Nephron progenitor cell (in vitro differentiated cells): Measurements from ENCODE around the gene C10orf95.
A peak's percentile ranks its signal among the peaks of the same experiment; 100 is the strongest.

Source experiments
- DNase-seq: peaks from one replicate; pipeline ENCODE4 v3.0.0; 2021
- H3K27ac Mint-ChIP-seq: 2 replicates; pipeline ENCODE4 v1.8.0; 2021; ENCODE audit warnings: mild to moderate bottlenecking, moderate library complexity, mixed read lengths
- H3K27me3 Mint-ChIP-seq: 2 replicates; pipeline ENCODE4 v1.8.0; 2021; ENCODE audit warnings: mild to moderate bottlenecking, low read depth, mixed read lengths; ENCODE audit not compliant: poor library complexity
- H3K36me3 Mint-ChIP-seq: 2 replicates; pipeline ENCODE4 v1.8.0; 2021; ENCODE audit warnings: low read depth, mixed read lengths
- H3K4me1 Mint-ChIP-seq: 2 replicates; pipeline ENCODE4 v1.8.0; 2021; ENCODE audit warnings: mixed read lengths
- H3K4me3 Mint-ChIP-seq: 2 replicates; pipeline ENCODE4 v1.8.0; 2021; ENCODE audit warnings: mild to moderate bottlenecking, moderate library complexity, mixed read lengths
- H3K9me3 Mint-ChIP-seq: 2 replicates; pipeline ENCODE4 v1.8.0; 2021; ENCODE audit warnings: mild to moderate bottlenecking, moderate library complexity, mixed read lengths
- TF ChIP-seq, protein P1 (sequence below): fragments of 200-600 bp; sonication (generic); IDR thresholded peaks from 2 replicates; pipeline ENCODE4 v1.5.0; 2021; ENCODE audit warnings: antibody characterized with exemption

Gene C10orf95

GRCh38 chr10:102413806-102414561, 37.4 kb downstream of the C10orf95 start:
- Mint-ChIP-seq H3K27me3 (peaks cover 87% of the 10 kb centered on the region), H3K4me1 (peaks cover 28% of the 10 kb centered on the region)

DNA sequence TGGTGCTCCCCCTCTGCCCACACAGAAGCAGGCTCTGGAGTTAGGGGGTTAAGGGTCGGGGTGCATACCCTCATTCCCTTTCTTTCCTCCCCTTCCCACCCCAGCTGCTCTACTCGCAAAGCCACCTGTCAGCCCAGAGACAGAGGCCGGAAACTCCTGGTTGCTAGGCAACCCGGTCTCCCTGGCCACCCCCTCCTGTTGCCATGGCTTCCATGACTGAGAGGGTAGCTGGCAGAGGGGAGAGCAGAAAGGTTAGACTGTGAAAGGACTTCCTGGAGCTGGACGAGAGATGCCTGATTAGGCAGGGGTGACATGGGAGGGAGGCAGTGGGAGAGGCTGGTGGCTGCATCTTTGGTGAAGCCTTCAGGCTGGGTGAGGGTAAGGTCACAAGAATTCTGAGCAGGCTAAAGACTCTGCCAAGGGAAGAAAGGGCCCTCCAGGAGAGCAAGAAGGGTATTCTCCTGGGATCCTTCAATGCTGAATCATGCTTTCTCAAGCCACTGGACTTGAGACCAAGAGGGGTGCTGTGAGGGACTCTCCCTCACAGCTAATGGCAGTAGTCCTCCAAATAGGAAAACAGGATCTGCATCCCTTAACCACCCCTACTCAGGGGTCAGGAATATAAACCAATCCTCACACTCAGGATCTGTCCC, 38.2 kb downstream of the C10orf95 start:
- Mint-ChIP-seq H3K4me1 (peaks cover 31% of the 10 kb centered on the region), H3K27ac (no peak overlapping the region), H3K4me3 (no peak overlapping the region), H3K9me3 (no peaks in the 10 kb centered on the region), H3K36me3 (no peaks in the 10 kb centered on the region), H3K27me3 (peaks cover 86% of the 10 kb centered on the region)
- DNase-seq: peak; percentile 31
- TF ChIP-seq, protein P1, sequence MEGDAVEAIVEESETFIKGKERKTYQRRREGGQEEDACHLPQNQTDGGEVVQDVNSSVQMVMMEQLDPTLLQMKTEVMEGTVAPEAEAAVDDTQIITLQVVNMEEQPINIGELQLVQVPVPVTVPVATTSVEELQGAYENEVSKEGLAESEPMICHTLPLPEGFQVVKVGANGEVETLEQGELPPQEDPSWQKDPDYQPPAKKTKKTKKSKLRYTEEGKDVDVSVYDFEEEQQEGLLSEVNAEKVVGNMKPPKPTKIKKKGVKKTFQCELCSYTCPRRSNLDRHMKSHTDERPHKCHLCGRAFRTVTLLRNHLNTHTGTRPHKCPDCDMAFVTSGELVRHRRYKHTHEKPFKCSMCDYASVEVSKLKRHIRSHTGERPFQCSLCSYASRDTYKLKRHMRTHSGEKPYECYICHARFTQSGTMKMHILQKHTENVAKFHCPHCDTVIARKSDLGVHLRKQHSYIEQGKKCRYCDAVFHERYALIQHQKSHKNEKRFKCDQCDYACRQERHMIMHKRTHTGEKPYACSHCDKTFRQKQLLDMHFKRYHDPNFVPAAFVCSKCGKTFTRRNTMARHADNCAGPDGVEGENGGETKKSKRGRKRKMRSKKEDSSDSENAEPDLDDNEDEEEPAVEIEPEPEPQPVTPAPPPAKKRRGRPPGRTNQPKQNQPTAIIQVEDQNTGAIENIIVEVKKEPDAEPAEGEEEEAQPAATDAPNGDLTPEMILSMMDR: no peak

More at GRCh38 chr10:102413806-102414561, 37.4 kb downstream of the C10orf95 start:
- no peaks in the 10 kb centered on the region for H3K36me3 Mint-ChIP-seq
- TF ChIP-seq, protein P1: no peak
- no peak overlapping the region for H3K4me3 Mint-ChIP-seq
- no peak overlapping the region for H3K27ac Mint-ChIP-seq
- no peak for DNase-seq
- no peaks in the 10 kb centered on the region for H3K9me3 Mint-ChIP-seq

DNA sequence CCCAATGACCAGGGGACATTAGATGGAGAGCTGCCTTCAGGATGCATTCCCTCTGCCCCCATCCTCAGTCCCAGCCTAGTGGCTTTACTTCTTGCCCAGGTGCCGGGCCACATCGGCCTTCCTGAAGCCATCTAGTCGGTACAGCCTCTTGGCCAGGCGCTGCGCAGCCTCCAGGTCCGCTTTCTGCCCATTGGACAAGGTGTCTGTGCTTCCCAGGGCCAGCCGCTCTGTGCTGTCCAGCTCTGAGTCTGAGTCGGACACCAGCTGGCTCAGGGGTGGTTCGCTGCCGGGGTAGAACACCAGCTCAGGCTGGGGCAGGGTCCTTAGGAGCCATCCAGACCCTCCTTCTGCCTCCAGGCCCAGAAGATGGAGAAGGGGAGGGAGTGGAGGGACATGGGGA, 39.0 kb downstream of the C10orf95 start:
- DNase-seq: no peak
- peaks cover 32% of the 10 kb centered on the region for H3K4me1 Mint-ChIP-seq
- H3K27me3 Mint-ChIP-seq: peaks cover 86% of the 10 kb centered on the region
- no peaks in the 10 kb centered on the region for H3K36me3 Mint-ChIP-seq
- H3K4me3 Mint-ChIP-seq: no peak overlapping the region
- TF ChIP-seq, protein P1: no peak
- H3K27ac Mint-ChIP-seq: no peak overlapping the region
- no peaks in the 10 kb centered on the region for H3K9me3 Mint-ChIP-seq

GRCh38 chr10:102411341-102412255, 39.7 kb downstream of the C10orf95 start:
- TF ChIP-seq, protein P1: no peak
- H3K36me3 Mint-ChIP-seq: no peaks in the 10 kb centered on the region
- peaks cover 88% of the 10 kb centered on the region for H3K27me3 Mint-ChIP-seq
- no peak overlapping the region for H3K27ac Mint-ChIP-seq
- no peaks in the 10 kb centered on the region for H3K9me3 Mint-ChIP-seq
- DNase-seq: no peak
- peaks cover 32% of the 10 kb centered on the region for H3K4me1 Mint-ChIP-seq
- H3K4me3 Mint-ChIP-seq: peak overlapping the region; percentile 75

- peak overlapping the region; percentile 79 for H3K4me3 Mint-ChIP-seq
- H3K36me3 Mint-ChIP-seq: no peaks in the 10 kb centered on the region
- DNase-seq: peak; percentile 64
- peaks cover 89% of the 10 kb centered on the region for H3K27me3 Mint-ChIP-seq
- no peaks in the 10 kb centered on the region for H3K9me3 Mint-ChIP-seq
- H3K27ac Mint-ChIP-seq: no peak overlapping the region
- TF ChIP-seq, protein P1: no peak
- H3K4me1 Mint-ChIP-seq: peaks cover 32% of the 10 kb centered on the region
Observed at GRCh38 chr10:102410429-102411073, 40.8 kb downstream of the C10orf95 start.
